H54 (cell line): ENCODE results near the gene ICA1.

Experiments
- DNase-seq: peaks from one replicate; pipeline ENCODE4 v3.0.0; 2011; ENCODE audit warnings: low spot score, mixed read lengths; ENCODE audit not compliant: insufficient read length
- FAIRE-seq: peaks from 3 replicates; lab custom pipeline; 2011; peaks lifted over from hg19 to GRCh38; lab: Jason Lieb, UNC
- POLR2A ChIP-seq: IDR thresholded peaks from 2 replicates; pipeline ENCODE4 v1.6.1; 2011; ENCODE audit warnings: low read depth, mild to moderate bottlenecking, low read length

ICA1 gene

DNA sequence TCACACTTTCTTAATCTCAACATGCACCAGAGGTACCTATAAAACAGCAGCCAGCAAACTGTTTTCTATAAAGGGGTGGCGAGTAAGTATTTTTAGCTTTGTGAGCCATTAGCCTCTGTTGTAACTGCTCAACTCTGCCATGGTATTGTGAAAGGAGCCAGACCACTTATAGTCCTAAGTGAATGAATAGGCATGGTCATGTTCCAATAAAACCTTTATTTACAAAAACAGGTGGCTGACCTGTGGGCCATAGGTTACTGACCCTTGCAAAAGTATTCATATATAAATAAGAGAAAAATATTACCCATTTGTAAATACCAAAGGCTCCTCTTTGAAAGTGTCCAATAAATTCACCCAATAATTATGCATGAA is 50.3 kb downstream of the ICA1 start:
- DNase-seq = no peak
- TF ChIP-seq POLR2A = no peak
- FAIRE-seq = no peak

DNA sequence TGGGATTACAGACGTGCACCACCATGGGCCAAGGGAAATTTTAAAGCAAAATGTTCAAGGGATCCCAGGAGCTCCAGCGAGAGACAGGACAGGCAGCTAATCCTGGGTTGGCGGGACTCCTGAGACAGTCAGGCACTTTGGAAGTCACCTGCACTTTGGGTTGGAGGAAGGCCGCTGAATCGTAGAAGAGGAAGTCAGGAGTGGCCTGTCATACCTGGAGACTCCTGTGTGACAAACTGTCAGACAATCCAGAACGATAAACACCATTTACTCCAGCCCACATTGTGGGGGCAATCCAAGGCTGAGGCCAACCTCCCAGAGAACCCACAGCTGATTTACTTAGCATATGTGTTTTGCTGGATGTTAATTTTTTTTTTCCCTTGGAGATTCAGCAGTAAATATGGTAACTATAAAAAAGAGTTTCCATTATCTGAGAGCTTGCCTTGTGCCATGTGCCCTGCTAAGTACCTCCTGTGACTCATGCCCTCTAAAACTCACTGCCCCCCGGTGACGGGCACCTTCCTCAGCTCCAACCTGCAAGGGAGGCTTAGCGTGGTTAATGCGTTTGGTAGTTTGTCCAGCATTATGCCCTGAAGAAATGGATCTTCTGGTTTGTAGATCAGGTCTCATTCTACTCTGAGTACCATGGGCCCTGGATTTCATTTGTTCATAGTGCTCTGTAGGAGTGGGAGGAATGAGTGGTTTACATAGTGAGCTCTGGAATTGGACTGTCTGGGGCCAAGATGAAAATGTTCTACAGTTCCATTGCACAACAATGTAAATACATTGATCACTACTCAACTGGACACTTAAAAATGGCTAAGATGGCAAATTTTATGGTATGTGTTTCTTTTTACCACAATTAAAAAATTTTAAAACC is 50.9 kb downstream of the ICA1 start:
- FAIRE-seq (no peak), DNase-seq (no peak)
- TF ChIP-seq POLR2A = no peak

DNA sequence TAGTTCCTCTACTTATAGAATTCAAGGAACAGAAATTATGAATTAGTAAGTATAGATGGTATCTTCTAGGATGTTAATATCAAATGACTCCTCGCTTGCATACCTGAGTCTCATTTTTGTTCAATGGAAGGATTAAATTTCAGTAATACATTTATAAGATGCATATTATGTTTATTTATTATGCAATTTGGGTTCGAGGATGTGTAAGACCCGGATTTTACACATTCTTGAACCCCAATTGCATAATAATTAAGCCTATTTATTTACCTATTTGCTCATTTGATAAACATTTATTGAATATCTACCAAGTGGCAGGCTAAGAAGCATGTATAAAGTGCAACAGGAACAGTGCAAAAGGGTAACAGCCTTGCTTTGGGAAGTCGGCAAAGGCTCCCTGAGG is 52.6 kb downstream of the ICA1 start:
- no peak for TF ChIP-seq POLR2A
- FAIRE-seq (no peak), DNase-seq (no peak)

DNA sequence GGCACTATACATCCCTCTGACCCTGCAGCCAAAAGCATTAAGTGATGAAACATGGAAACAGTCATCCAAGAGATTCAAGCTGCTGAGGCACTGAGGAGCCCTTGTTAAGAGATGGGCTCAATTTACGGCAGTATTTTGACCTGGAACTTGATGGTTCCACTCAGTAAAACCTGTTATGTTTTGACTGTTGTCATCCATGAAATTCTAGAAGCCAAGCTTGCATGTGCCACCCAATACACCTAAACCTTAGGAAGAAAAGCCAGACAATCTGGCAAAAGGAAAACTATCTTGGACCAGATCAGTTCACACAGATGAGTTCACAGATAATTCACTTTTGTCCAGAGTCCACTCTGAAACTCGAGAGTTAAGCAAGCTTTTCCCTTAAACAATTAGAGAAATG is 53.2 kb downstream of the ICA1 start:
- no peak for DNase-seq
- no peak for TF ChIP-seq POLR2A
- no peak for FAIRE-seq

DNA sequence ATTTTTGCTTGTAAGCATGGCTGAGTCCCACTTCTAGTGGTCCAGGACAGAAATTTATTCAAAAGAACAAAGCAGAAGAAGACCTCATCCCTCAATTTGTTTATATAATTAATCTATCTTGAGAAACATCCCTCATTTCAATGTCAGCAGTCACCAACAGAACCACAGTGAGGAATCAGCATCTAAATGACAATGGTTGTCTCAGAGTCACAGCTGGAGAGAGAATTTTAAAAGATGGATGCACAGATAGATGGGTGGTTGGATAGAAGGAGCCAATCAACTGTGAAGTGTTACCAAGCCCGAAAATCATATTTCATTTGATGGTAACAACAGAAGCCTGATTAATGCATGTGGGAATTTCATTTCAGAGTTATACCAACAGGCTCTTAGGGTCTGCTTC is 55.0 kb downstream of the ICA1 start:
- no peak for DNase-seq
- no peak for FAIRE-seq
- TF ChIP-seq POLR2A = no peak

DNA sequence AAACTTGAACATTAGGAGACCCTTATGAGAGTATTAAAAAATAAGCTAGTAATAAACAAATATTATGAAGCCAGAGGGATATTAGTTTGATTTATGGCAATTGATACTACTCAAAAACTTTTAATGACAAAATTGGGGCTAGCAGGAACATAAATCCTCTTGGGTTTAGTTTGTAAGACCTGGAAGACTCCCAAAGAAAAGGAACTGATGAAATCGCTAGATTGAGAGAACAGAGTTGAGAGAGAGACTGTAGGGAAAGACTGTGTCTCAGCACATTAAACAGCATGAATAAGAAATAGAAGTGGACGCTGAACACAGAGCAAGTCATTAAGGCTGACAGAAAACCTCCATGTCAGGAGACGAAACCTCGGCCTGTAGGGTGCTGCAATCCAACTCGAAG is 56.4 kb downstream of the ICA1 start:
- DNase-seq (no peak), FAIRE-seq (no peak)
- TF ChIP-seq POLR2A = no peak

DNA sequence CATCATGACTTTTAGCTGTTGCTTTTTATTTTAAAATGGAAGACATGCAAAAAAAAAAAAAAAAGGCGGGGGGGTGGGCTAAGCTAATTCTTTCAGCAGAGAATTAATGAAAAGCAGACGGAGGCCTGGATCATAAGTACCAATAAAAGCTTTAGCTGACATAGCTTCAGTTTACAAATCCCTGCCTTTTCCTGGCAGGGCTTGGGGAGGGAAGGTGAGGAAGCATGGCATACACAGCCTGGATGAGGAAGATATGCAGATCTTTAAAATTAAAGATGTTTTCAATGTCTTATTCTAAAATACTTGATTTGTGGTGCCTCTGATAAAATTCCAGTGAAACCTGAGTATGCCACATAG is 57.0 kb downstream of the ICA1 start:
- FAIRE-seq (no peak), DNase-seq (no peak)
- no peak for TF ChIP-seq POLR2A

DNA sequence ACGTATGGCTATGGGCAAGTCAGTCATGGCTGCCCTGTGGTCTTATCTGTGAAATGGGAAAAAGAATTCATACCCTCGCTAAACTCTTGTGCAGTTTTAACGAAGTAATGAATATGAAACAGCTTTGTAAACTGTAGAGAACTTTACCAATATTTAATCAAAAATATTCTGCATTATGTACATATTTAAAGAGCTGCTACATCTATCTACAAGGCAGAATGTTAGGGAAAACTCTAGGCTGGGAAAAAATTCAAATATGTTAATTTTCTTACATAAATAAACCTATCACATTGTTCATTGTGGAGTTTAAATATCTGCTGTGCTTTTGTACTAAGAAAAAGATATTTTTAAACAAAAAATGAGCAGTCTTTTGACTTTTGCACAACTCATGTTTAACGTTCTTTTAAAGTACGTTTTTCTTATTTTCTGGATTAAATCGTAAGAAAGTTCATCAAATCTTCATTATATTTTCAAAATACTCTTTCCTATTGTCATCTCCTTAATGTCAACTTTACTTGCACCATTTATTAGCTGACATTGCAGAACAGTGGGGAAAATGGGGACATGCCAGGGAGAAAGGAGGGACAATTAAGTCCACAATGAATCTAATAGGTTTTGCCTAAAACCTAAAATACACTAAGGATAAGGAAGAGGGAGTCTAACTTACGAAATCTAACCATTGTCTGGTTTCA is 57.5 kb downstream of the ICA1 start:
- DNase-seq = no peak
- no peak for TF ChIP-seq POLR2A
- FAIRE-seq = no peak

DNA sequence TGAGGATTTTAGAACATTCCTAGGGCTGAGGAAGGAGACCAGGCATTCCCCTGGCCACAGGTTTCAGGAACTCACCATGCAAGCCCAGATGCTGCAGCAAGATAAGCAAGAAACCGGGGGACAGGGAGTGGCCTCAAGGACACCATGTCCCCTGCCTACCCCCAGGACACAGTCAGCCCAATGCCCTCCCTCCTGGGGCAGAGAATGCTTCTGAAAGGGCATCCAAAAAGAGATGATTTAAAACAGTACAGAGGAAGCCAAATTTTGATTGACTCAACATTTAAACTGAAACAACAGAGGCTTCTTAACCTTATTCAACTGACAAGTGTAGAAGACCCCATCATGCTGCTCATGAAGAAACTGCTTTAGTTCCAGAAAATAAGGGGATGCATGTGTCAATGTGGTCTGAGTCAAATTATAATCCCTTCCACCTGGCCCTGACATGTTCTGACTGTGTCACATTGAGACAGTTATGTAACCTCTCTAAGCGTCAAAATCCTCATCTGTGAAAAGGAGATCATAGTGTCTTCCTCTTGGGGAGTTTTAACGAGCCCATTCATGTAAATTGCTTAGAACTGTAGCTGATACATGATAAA is 60.0 kb downstream of the ICA1 start:
- no peak for DNase-seq
- TF ChIP-seq POLR2A = no peak

DNA sequence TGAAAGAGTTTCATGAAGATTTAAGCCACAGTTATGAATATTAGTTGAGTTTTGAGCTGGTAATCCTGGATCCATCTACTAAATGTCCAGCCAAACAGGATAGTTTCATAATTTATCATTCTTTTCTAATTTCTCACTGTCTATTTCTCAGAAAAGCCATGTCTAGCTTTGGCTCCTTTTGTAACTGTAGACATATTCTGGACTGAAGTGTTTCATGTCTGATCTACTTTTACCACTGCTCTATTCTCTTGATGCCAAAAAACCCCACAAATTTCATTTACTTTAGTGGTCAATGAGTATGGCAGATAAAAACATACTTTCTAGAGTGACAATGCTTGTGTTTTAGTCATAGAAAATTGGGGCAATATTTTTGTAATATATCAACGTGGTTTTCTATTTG is 61.2 kb downstream of the ICA1 start:
- no peak for TF ChIP-seq POLR2A
- DNase-seq (no peak), FAIRE-seq (no peak)

More for the DNA sequence above, 60.0 kb downstream of the ICA1 start:
- no peak for FAIRE-seq

DNA sequence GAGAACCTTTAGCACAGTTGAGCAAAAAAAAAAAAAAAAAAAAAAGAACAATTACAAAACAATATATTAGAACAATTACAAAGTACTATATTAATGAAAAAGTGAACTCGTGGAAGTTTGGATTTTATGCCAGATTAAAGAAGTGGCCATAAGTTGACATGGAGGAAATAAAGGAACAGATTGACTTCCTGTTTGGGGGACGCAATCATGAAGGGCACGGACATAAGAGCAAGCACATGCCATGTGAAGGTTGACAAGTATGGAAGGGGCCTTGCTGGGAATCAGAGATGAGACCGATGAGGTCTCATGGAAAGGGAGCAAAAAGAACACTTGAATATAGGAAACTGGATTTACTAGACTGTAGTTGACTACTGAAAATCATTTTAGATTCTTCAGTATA is 61.7 kb downstream of the ICA1 start:
- FAIRE-seq (no peak), DNase-seq (no peak)
- no peak for TF ChIP-seq POLR2A

DNA sequence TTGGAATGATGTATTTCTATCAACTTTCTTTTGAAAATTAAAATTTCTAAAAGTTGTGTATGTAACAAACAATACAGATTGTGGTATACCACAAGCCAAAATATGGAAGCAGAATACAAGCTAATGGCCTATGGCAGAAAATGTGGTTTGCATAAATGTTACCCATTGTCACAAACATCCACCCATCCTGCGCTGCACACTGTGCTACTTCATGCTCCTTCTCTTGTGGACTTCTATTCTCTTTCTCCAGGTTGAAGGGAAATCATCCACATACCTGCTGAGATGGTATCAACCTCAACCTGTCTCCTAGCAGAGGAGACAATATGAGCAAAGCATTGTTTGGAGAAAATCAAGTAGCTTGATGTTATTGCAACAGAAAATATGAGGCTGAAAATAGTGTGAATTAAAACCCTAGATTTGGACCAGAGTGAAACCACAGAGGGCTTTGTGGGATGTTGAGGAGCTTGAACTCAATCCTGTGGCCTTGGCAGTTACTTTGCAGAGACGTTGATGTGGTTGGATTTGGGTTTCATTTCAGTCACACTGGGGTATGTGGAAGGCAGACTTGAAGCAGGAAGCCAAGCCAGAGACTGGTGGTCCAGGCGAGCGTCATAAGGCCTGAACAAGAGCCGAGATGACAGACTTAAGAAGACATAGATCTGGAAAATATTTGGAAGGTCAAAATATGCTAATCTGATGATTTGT is 63.8 kb downstream of the ICA1 start:
- FAIRE-seq = no peak
- DNase-seq = no peak
- no peak for TF ChIP-seq POLR2A

DNA sequence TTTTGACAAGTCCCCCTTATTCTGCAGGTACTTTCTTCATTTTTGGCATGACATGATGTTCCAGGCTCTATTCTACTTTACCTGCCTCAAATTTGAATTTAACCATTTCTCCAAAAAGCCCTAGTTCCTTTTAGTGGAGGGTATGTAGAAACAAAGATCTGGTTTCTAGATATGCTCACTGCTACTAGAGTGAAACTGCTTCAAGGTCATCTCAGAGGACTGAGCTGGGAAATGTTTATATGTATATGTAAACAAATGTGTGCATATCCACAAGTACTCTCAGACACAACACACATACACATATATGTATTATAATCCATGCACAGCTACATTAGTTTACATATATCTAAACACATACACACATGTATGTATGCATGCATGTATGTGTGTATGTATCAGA is 69.1 kb downstream of the ICA1 start:
- TF ChIP-seq POLR2A = no peak
- DNase-seq = no peak
- FAIRE-seq = no peak
